D721Med (cell line): ENCODE results near the gene TTC7B.

ENCODE experiments used
- DNase-seq: peaks from one replicate; pipeline ENCODE4 v3.0.0; 2011; ENCODE audit warnings: low spot score; ENCODE audit not compliant: insufficient read length
- FAIRE-seq: peaks from 2 replicates; lab custom pipeline; 2011; peaks lifted over from hg19 to GRCh38; lab: Jason Lieb, UNC
- TF ChIP-seq, protein P1 (sequence below): IDR thresholded peaks from 2 replicates; pipeline ENCODE4 v1.5.1; 2012; ENCODE audit warnings: mild to moderate bottlenecking, control low read depth; ENCODE audit not compliant: insufficient read depth; ENCODE audit errors: missing control alignments

Gene TTC7B

GRCh38 chr14:90604356-90604755, 211.9 kb downstream of the TTC7B start:
- FAIRE-seq (no peak), DNase-seq (no peak)
- TF ChIP-seq, protein P1, sequence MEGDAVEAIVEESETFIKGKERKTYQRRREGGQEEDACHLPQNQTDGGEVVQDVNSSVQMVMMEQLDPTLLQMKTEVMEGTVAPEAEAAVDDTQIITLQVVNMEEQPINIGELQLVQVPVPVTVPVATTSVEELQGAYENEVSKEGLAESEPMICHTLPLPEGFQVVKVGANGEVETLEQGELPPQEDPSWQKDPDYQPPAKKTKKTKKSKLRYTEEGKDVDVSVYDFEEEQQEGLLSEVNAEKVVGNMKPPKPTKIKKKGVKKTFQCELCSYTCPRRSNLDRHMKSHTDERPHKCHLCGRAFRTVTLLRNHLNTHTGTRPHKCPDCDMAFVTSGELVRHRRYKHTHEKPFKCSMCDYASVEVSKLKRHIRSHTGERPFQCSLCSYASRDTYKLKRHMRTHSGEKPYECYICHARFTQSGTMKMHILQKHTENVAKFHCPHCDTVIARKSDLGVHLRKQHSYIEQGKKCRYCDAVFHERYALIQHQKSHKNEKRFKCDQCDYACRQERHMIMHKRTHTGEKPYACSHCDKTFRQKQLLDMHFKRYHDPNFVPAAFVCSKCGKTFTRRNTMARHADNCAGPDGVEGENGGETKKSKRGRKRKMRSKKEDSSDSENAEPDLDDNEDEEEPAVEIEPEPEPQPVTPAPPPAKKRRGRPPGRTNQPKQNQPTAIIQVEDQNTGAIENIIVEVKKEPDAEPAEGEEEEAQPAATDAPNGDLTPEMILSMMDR, result no peak

GRCh38 chr14:90603841-90604240, 212.4 kb downstream of the TTC7B start:
- no peak for FAIRE-seq
- TF ChIP-seq, protein P1, result no peak
- DNase-seq, result no peak

GRCh38 chr14:90603336-90603735, 212.9 kb downstream of the TTC7B start:
- DNase-seq, result no peak
- TF ChIP-seq, protein P1, result no peak
- FAIRE-seq, result no peak

GRCh38 chr14:90602088-90602687, 214.0 kb downstream of the TTC7B start:
- FAIRE-seq (no peak), DNase-seq (no peak)
- TF ChIP-seq, protein P1, result no peak

DNA sequence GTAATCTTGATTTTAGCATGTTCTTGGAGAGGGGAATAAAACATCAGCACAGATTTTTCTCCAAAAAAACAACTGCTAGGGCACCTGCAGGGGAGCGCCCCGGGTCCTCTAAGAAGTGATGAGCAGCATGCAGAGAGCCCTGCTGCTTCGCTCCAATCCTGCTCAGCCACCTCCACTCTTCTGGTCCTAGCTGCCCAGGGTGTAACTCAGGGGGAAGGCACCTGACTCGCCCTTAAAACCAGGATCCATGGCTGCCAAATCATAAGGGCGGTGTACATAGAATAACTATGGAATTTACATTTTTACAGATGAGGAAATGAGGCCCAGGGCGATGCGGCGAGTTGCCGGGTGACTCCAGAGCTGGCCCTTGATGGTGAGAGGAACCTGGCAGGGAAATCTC, 214.7 kb downstream of the TTC7B start:
- FAIRE-seq, result no peak
- TF ChIP-seq, protein P1, result no peak
- DNase-seq, result no peak

GRCh38 chr14:90600619-90601018, 215.6 kb downstream of the TTC7B start:
- TF ChIP-seq, protein P1, result no peak
- DNase-seq, result no peak
- no peak for FAIRE-seq

GRCh38 chr14:90599748-90600507, 216.3 kb downstream of the TTC7B start:
- no peak for FAIRE-seq

More at GRCh38 chr14:90599748-90600507, 216.3 kb downstream of the TTC7B start:
- TF ChIP-seq, protein P1, result peak; percentile 13
- DNase-seq, result no peak
